Measurements from ENCODE around the gene PRAC2.

The PRAC2 gene

DNA sequence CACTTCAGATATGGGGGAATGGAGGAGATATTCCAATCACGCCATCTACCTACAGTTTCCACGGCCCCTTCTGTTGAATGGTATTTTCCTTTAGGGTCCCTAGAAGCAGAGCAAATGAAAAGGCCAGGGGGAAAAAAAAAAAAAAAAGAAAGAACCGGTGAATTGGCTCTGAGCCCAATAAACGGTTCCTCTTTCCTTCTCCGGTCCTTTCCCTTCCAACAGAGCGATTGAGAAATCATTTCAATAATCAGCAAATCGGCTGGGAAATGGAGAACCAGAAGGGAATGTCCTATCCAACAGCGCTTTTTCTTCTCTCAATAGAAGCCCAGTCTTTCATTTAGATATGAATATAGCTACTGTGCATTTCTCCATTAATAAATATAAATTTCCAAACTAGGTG is 32.4 kb downstream of the PRAC2 start:
- no peaks in the 10 kb centered on the region for H3K36me3 ChIP-seq (ENCODE audit: control insufficient read depth in 2 of 2, insufficient read depth in 2 of 2, low read length in 2 of 2)
- H3K27ac ChIP-seq (ENCODE audit: low read depth in 2 of 2, low read length in 2 of 2) = no peak overlapping the region
- peaks cover 21 to 52% of the 10 kb centered on the region in 2 donors for H3K27me3 ChIP-seq (ENCODE audit: control insufficient read depth in 2 of 2, insufficient read depth in 2 of 2, low read length in 2 of 2)
- no peaks in the 10 kb centered on the region for H3K9me3 ChIP-seq (ENCODE audit: control insufficient read depth in 2 of 2, low read length in 2 of 2)
- H3K4me1 ChIP-seq (ENCODE audit: control insufficient read depth in 2 of 2, insufficient read depth in 2 of 2, low read length in 2 of 2) = peaks cover 20 to 27% of the 10 kb centered on the region in 2 donors
- peak overlapping the region in 1 of 2 donors; percentile 26 for H3K4me3 ChIP-seq (ENCODE audit: low read length in 2 of 2)
- H3K9ac ChIP-seq (ENCODE audit: low read depth in 1 of 2, low read length in 2 of 2) = no peak overlapping the region

DNA sequence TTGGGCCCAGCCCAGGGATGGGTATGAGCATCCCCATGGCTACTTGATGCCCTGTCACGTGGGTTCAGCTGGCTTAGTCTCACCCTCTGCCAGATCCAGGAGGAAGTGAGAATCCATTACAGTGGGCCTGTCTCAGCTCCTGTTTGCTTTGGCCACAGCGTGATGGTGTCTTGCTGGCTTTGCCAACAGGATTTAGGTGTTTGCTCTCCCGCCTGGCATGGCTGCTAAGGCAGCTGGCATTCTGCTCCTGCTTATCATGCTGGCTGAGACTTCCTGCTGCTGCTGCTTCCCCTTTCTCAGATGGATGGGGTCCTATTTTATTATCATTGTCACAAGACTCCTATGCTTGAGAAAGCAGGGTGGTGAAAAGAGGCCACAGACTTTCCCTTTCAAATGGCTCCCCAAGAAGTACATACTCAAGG is 33.9 kb downstream of the PRAC2 start:
- H3K9me3 ChIP-seq (ENCODE audit: control insufficient read depth in 2 of 2, low read length in 2 of 2) = no peaks in the 10 kb centered on the region
- H3K36me3 ChIP-seq (ENCODE audit: control insufficient read depth in 2 of 2, insufficient read depth in 2 of 2, low read length in 2 of 2) = no peaks in the 10 kb centered on the region
- peaks cover 33 to 34% of the 10 kb centered on the region in 2 donors for H3K4me1 ChIP-seq (ENCODE audit: control insufficient read depth in 2 of 2, insufficient read depth in 2 of 2, low read length in 2 of 2)
- peak overlapping the region in 1 of 2 donors; percentile 13 for H3K9ac ChIP-seq (ENCODE audit: low read depth in 1 of 2, low read length in 2 of 2)
- H3K4me3 ChIP-seq (ENCODE audit: low read length in 2 of 2) = peak overlapping the region in 1 of 2 donors; percentile 11
- peak overlapping the region; percentile 73 to 87 for H3K27ac ChIP-seq (ENCODE audit: low read depth in 2 of 2, low read length in 2 of 2)
- H3K27me3 ChIP-seq (ENCODE audit: control insufficient read depth in 2 of 2, insufficient read depth in 2 of 2, low read length in 2 of 2) = peaks cover 12 to 40% of the 10 kb centered on the region in 2 donors

DNA sequence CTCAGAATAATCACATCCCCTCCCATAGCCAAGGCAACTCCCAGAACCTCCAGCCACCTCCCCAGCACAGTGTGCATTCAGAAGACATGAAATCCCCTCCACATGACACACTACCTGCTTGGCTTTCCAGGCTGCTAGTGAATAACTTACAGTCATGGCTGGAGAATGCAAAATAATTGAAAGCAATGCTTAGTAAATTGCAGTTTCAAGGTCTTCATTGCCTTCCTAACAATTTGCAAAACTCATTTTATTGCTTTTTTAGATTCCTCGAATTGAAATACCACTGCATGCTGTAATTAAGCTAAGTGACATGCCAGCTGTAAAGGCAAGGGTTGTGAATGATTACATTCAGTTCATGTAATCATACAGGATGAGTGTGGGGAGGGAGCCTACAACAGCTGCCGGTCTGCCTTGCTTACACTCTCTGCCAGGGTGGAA is 34.6 kb downstream of the PRAC2 start:
- Histone ChIP-seq H3K4me1 (ENCODE audit: control insufficient read depth in 2 of 2, insufficient read depth in 2 of 2, low read length in 2 of 2) (peaks cover 33 to 34% of the 10 kb centered on the region in 2 donors), H3K27me3 (ENCODE audit: control insufficient read depth in 2 of 2, insufficient read depth in 2 of 2, low read length in 2 of 2) (peaks cover 8 to 37% of the 10 kb centered on the region in 2 donors)

DNA sequence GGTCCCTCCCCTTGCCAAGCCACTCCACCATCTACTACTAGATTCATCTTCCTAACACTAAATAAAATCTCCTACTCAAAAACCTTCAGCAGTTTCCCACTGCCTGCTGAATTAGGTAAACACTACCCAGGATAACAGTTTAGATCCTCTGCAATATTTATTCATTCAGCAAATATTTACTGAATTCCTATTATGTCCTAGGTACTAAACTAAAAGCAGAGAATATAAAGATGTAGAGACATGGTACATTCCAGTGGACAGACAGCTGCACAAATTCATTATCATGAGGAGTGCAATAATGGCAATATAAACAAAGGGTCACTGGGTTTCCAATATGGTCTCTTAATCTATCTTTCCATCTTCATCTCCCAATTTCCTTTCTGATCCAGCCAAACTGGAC is 36.3 kb downstream of the PRAC2 start:
- Histone ChIP-seq H3K9ac (ENCODE audit: low read depth in 1 of 2, low read length in 2 of 2) (no peak overlapping the region), H3K9me3 (ENCODE audit: control insufficient read depth in 2 of 2, low read length in 2 of 2) (no peaks in the 10 kb centered on the region), H3K36me3 (ENCODE audit: control insufficient read depth in 2 of 2, insufficient read depth in 2 of 2, low read length in 2 of 2) (no peaks in the 10 kb centered on the region), H3K4me3 (ENCODE audit: low read length in 2 of 2) (no peak overlapping the region), H3K4me1 (ENCODE audit: control insufficient read depth in 2 of 2, insufficient read depth in 2 of 2, low read length in 2 of 2) (peaks cover 32 to 33% of the 10 kb centered on the region in 2 donors), H3K27ac (ENCODE audit: low read depth in 2 of 2, low read length in 2 of 2) (peak overlapping the region in 1 of 2 donors; percentile 5), H3K27me3 (ENCODE audit: control insufficient read depth in 2 of 2, insufficient read depth in 2 of 2, low read length in 2 of 2) (peaks cover 8 to 21% of the 10 kb centered on the region in 2 donors)

More for the DNA sequence above, 34.6 kb downstream of the PRAC2 start:
- Histone ChIP-seq H3K27ac (ENCODE audit: low read depth in 2 of 2, low read length in 2 of 2) (peak overlapping the region; percentile 73 to 87), H3K36me3 (ENCODE audit: control insufficient read depth in 2 of 2, insufficient read depth in 2 of 2, low read length in 2 of 2) (no peaks in the 10 kb centered on the region), H3K4me3 (ENCODE audit: low read length in 2 of 2) (no peak overlapping the region), H3K9ac (ENCODE audit: low read depth in 1 of 2, low read length in 2 of 2) (peak overlapping the region; percentile 1 to 14), H3K9me3 (ENCODE audit: control insufficient read depth in 2 of 2, low read length in 2 of 2) (no peaks in the 10 kb centered on the region)

DNA sequence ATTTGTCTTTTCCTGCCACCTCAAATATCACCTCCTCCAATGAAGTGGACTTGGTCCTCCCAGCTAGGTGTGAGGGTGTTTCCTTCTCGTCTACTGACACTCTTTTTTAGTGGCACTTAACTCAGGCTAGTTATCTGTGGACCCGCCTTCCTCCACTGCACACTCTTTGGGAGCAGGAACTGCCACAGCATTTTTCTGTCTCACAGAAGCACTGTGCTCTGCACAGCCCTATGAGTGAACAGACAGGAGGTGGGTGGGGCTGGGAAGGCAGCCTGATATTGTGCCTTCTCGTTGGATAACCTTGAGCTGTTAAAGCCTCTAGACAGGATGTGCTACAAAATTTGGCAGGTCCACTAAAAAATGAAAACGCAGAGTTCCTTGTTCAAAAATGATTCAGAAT is 37.4 kb downstream of the PRAC2 start:
- no peaks in the 10 kb centered on the region for H3K36me3 ChIP-seq (ENCODE audit: control insufficient read depth in 2 of 2, insufficient read depth in 2 of 2, low read length in 2 of 2)
- peak overlapping the region; percentile 69 to 80 for H3K27ac ChIP-seq (ENCODE audit: low read depth in 2 of 2, low read length in 2 of 2)
- peak overlapping the region in 1 of 2 donors; percentile 41 for H3K9ac ChIP-seq (ENCODE audit: low read depth in 1 of 2, low read length in 2 of 2)
- peaks cover 26 to 33% of the 10 kb centered on the region in 2 donors for H3K4me1 ChIP-seq (ENCODE audit: control insufficient read depth in 2 of 2, insufficient read depth in 2 of 2, low read length in 2 of 2)
- H3K27me3 ChIP-seq (ENCODE audit: control insufficient read depth in 2 of 2, insufficient read depth in 2 of 2, low read length in 2 of 2) = peaks cover 0 to 11% of the 10 kb centered on the region in 2 donors
- H3K4me3 ChIP-seq (ENCODE audit: low read length in 2 of 2) = no peak overlapping the region
- no peaks in the 10 kb centered on the region for H3K9me3 ChIP-seq (ENCODE audit: control insufficient read depth in 2 of 2, low read length in 2 of 2)

DNA sequence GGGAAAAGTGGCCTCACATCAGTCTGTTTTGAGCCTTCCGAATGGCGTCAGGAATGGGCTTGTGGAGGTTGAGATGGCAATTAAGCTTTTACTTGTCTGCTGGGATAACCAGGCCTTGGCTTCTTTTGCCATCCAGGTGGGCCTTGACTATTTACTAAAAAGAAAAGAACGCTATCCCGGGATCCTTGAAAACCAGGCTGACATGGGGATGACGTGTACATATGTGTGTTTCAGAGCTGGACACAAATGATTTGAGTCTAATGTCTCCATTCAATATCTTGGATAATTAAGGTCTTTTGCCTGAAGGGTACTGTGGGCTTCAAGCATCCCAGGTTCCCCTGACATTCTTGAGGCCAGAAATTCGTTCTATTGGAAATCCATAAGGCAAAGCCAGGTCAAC is 38.1 kb downstream of the PRAC2 start:
- peak overlapping the region in 1 of 2 donors; percentile 41 for H3K9ac ChIP-seq (ENCODE audit: low read depth in 1 of 2, low read length in 2 of 2)
- no peaks in the 10 kb centered on the region for H3K36me3 ChIP-seq (ENCODE audit: control insufficient read depth in 2 of 2, insufficient read depth in 2 of 2, low read length in 2 of 2)
- H3K9me3 ChIP-seq (ENCODE audit: control insufficient read depth in 2 of 2, low read length in 2 of 2) = no peaks in the 10 kb centered on the region
- H3K27me3 ChIP-seq (ENCODE audit: control insufficient read depth in 2 of 2, insufficient read depth in 2 of 2, low read length in 2 of 2) = peaks cover 0 to 10% of the 10 kb centered on the region in 2 donors
- peak overlapping the region; percentile 69 to 80 for H3K27ac ChIP-seq (ENCODE audit: low read depth in 2 of 2, low read length in 2 of 2)
- peaks cover 26 to 33% of the 10 kb centered on the region in 2 donors for H3K4me1 ChIP-seq (ENCODE audit: control insufficient read depth in 2 of 2, insufficient read depth in 2 of 2, low read length in 2 of 2)
- H3K4me3 ChIP-seq (ENCODE audit: low read length in 2 of 2) = no peak overlapping the region

DNA sequence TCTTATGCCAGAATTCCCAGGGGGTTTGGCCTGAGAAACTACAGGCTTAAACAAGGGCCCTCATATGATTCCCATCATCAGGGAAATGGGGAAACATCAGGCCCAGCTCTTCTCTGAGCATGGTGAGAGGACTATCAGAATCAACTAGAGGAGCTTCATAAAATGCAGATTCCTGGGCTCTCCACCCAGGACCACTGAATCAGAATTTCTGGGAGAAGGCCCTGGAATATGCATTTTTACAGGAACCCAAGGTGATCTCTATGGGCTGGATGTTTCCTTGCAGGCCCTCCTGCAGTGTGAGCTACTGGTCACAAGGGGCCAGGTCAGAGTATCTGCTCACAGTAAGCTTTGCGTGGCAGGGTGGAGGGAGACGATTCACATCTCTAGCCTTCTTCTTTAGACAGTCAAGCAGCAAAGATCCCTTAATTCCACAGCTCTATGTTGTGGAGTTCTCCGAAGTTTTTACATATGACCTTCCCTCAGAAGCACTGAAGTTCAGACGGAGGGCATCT is 44.3 kb downstream of the PRAC2 start:
- Histone ChIP-seq H3K9me3 (ENCODE audit: control insufficient read depth in 2 of 2, low read length in 2 of 2) (no peaks in the 10 kb centered on the region), H3K4me3 (ENCODE audit: low read length in 2 of 2) (no peak overlapping the region), H3K27me3 (ENCODE audit: control insufficient read depth in 2 of 2, insufficient read depth in 2 of 2, low read length in 2 of 2) (peaks cover 0 to 2% of the 10 kb centered on the region in 2 donors), H3K27ac (ENCODE audit: low read depth in 2 of 2, low read length in 2 of 2) (no peak overlapping the region), H3K36me3 (ENCODE audit: control insufficient read depth in 2 of 2, insufficient read depth in 2 of 2, low read length in 2 of 2) (no peaks in the 10 kb centered on the region), H3K4me1 (ENCODE audit: control insufficient read depth in 2 of 2, insufficient read depth in 2 of 2, low read length in 2 of 2) (peaks cover 0 to 2% of the 10 kb centered on the region in 2 donors), H3K9ac (ENCODE audit: low read depth in 1 of 2, low read length in 2 of 2) (no peak overlapping the region)

DNA sequence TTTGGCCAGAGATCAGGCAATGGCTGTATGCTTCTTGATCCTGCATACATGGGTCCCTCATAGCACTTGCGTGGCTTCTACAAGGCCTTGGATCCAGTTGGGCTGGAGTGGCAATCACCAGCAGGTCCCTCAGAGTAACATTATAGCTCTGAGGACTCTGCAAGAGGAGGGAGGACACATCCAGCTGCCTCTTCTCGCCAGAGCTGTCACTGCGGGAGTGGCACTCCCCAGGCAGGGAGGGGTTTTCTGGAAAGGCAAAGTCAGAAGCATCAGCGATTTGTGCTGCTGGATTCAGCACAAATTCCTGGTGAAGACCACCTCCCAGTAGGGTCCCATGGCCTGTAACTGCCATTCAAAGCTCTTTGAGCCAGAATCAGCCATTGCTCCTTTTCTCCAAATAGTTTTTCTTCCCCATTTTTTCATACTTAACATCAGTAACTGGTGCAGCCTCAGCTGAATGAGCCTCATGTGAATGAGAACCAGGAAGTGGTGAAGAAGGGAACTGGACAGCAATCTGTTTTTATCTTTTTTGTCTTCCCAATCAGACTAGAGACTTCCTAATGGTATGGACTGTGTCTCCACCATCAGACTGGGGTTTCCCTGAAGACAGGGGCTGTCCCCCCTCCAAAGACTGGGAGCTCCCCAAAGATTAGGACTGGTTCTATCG is 46.2 kb downstream of the PRAC2 start:
- Histone ChIP-seq H3K4me3 (ENCODE audit: low read length in 2 of 2) (no peak overlapping the region), H3K9me3 (ENCODE audit: control insufficient read depth in 2 of 2, low read length in 2 of 2) (no peaks in the 10 kb centered on the region), H3K9ac (ENCODE audit: low read depth in 1 of 2, low read length in 2 of 2) (no peak overlapping the region), H3K4me1 (ENCODE audit: control insufficient read depth in 2 of 2, insufficient read depth in 2 of 2, low read length in 2 of 2) (peaks cover 0 to 7% of the 10 kb centered on the region in 2 donors), H3K27me3 (ENCODE audit: control insufficient read depth in 2 of 2, insufficient read depth in 2 of 2, low read length in 2 of 2) (no peaks in the 10 kb centered on the region), H3K36me3 (ENCODE audit: control insufficient read depth in 2 of 2, insufficient read depth in 2 of 2, low read length in 2 of 2) (no peaks in the 10 kb centered on the region), H3K27ac (ENCODE audit: low read depth in 2 of 2, low read length in 2 of 2) (no peak overlapping the region)

DNA sequence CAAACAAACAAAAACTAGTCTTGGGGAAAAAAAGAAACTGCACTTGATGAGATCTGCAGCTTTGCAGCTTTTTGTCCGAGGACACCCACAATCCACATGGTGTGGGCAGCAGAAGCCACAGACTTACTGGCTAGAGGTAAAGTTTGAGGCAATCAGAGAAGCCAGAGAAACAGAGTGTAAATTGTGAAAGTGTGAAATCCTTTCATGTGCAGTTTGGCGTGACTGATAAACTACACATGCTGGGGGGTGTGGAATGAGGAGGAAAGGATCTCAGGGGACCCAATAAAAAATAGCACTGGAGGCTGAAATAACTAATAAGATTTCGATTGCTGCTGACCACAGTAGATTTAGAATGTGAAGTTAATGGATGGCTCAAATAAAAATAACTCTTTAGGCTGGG is 48.0 kb downstream of the PRAC2 start:
- Histone ChIP-seq H3K4me3 (ENCODE audit: low read length in 2 of 2) (no peak overlapping the region), H3K4me1 (ENCODE audit: control insufficient read depth in 2 of 2, insufficient read depth in 2 of 2, low read length in 2 of 2) (peaks cover 0 to 7% of the 10 kb centered on the region in 2 donors), H3K9me3 (ENCODE audit: control insufficient read depth in 2 of 2, low read length in 2 of 2) (no peaks in the 10 kb centered on the region), H3K27me3 (ENCODE audit: control insufficient read depth in 2 of 2, insufficient read depth in 2 of 2, low read length in 2 of 2) (no peaks in the 10 kb centered on the region), H3K36me3 (ENCODE audit: control insufficient read depth in 2 of 2, insufficient read depth in 2 of 2, low read length in 2 of 2) (no peaks in the 10 kb centered on the region), H3K27ac (ENCODE audit: low read depth in 2 of 2, low read length in 2 of 2) (no peak overlapping the region), H3K9ac (ENCODE audit: low read depth in 1 of 2, low read length in 2 of 2) (no peak overlapping the region)

DNA sequence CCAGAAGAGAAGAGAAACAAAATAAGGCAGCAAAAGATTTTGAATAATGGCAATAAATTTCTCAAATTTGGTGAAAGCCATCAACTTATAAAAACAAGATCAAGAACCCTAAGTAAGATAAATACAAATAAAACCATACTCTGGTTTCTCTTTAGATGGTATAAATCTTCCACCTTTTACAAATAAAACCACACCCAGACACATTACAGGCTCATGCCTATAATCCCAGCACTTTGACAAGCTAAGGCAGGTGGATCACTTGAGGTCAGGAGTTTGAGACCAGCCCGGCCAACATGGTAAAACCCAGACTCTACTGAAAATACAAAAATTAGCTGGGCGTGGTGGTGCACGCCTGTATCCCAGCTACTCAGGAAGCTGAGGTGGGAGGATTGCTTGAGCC is 50.3 kb downstream of the PRAC2 start:
- no peak overlapping the region for H3K9ac ChIP-seq (ENCODE audit: low read depth in 1 of 2, low read length in 2 of 2)
- no peaks in the 10 kb centered on the region for H3K27me3 ChIP-seq (ENCODE audit: control insufficient read depth in 2 of 2, insufficient read depth in 2 of 2, low read length in 2 of 2)

More for the DNA sequence above, 50.3 kb downstream of the PRAC2 start:
- Histone ChIP-seq H3K9me3 (ENCODE audit: control insufficient read depth in 2 of 2, low read length in 2 of 2) (no peaks in the 10 kb centered on the region), H3K4me3 (ENCODE audit: low read length in 2 of 2) (no peak overlapping the region), H3K4me1 (ENCODE audit: control insufficient read depth in 2 of 2, insufficient read depth in 2 of 2, low read length in 2 of 2) (peaks cover 0 to 7% of the 10 kb centered on the region in 2 donors), H3K36me3 (ENCODE audit: control insufficient read depth in 2 of 2, insufficient read depth in 2 of 2, low read length in 2 of 2) (no peaks in the 10 kb centered on the region), H3K27ac (ENCODE audit: low read depth in 2 of 2, low read length in 2 of 2) (no peak overlapping the region)
